Caco-2 (cell line): ENCODE measurements around the gene SHPK. TPM values are rescaled to one million over a fixed set of nuclear protein-coding genes. Genes with fewer than 3 reads are reported as not detected.
A peak's percentile ranks its signal among the peaks of the same experiment; 100 is the strongest.

ENCODE experiments used
- BruUV-seq: library from RNA; stranded (reverse); fragments of 400-500 nt; replicated peaks from 2 replicates; lab custom pipeline; 2021; lab: Mats Ljungman, UMichigan
- CTCF ChIA-PET: fragments of 300-600 bp; sonication (Branson Sonifier 250); formaldehyde crosslinking; loops from one replicate; lab custom pipeline; 2022; ENCODE audit warnings: antibody characterized with exemption; lab: Charles Lee
- POLR2A ChIA-PET: fragments of 300-600 bp; sonication (Branson Sonifier 250); formaldehyde crosslinking; loops from one replicate; lab custom pipeline; 2022; ENCODE audit warnings: antibody characterized with exemption; lab: Charles Lee
- DNase-seq, 2 experiments: peaks; one replicate each; pipeline versions ENCODE4 v3.0.0 to v3.0.0-alpha.2; 2020 to 2022
- H3K27me3 ChIP-seq: replicated peaks from 2 replicates; pipeline ENCODE4 v1.6.0; 2011; ENCODE audit warnings: low read length; ENCODE audit not compliant: control insufficient read depth, insufficient read depth
- H3K36me3 ChIP-seq: 2 replicates; pipeline ENCODE4 v1.5.1; 2011; ENCODE audit warnings: low read length; ENCODE audit not compliant: control insufficient read depth, insufficient read depth
- H3K4me1 ChIP-seq: fragments of 250-450 bp; sonication (Bioruptor Pico); 2 replicates; pipeline ENCODE4 v1.5.1; 2020; ENCODE audit warnings: mild to moderate bottlenecking
- H3K4me3 ChIP-seq: 2 replicates; pipeline ENCODE4 v1.5.1; 2011; ENCODE audit warnings: low read depth, mild to moderate bottlenecking, control low read depth, low read length
- H3K9me3 ChIP-seq: fragments of 250-450 bp; sonication (Bioruptor Pico); 2 replicates; pipeline ENCODE4 v1.5.1; 2020; ENCODE audit warnings: mild to moderate bottlenecking, moderate library complexity
- H3K27ac Mint-ChIP-seq: one replicate; pipeline ENCODE4 v1.8.0; 2022; ENCODE audit warnings: mixed read lengths; ENCODE audit not compliant: unreplicated experiment
- H3K27me3 Mint-ChIP-seq: one replicate; pipeline ENCODE4 v1.8.0; 2022; ENCODE audit warnings: mixed read lengths; ENCODE audit not compliant: insufficient read depth, unreplicated experiment
- H3K36me3 Mint-ChIP-seq: one replicate; pipeline ENCODE4 v1.8.0; 2022; ENCODE audit warnings: mild to moderate bottlenecking, mixed read lengths; ENCODE audit not compliant: insufficient read depth, unreplicated experiment
- H3K4me1 Mint-ChIP-seq: one replicate; pipeline ENCODE4 v1.8.0; 2022; ENCODE audit warnings: low read depth, mixed read lengths; ENCODE audit not compliant: unreplicated experiment
- H3K4me3 Mint-ChIP-seq: one replicate; pipeline ENCODE4 v1.8.0; 2022; ENCODE audit warnings: mild to moderate bottlenecking, moderate library complexity, mixed read lengths; ENCODE audit not compliant: unreplicated experiment
- H3K9me3 Mint-ChIP-seq: one replicate; pipeline ENCODE4 v1.8.0; 2022; ENCODE audit warnings: mixed read lengths; ENCODE audit not compliant: unreplicated experiment
- intact Hi-C: fragments of 100-400 bp; cut with micrococcal nuclease; formaldehyde crosslinking; loops from one replicate; pipeline ENCODE4 v1.10.0; 2022; ENCODE audit not compliant: unreplicated experiment
- total RNA-seq: library from RNA; stranded (reverse); gene quantifications from 2 replicates; pipeline ENCODE4 v1.2.3, GENCODE V29; 2022
- TF ChIP-seq, protein P1 (sequence below), 2 experiments: fragments of 200-600 bp in 1 of 2; IDR thresholded peaks; 1 replicate in 1 of 2; 2 replicates in 1 of 2; pipeline versions ENCODE4 v1.5.1 to v1.8.0; 2011 to 2022; ENCODE audit warnings: antibody characterized with exemption in 1 of 2, control low read depth in 1 of 2, inconsistent platforms in 1 of 2, low read depth in 1 of 2, low read length in 1 of 2, mild to moderate bottlenecking in 1 of 2, moderate library complexity in 1 of 2; ENCODE audit not compliant: insufficient read depth in 1 of 2, severe bottlenecking in 1 of 2, unreplicated experiment in 1 of 2

SHPK gene
- total RNA-seq, 1 experiment from 2014 or later: 17.7 TPM

DNA sequence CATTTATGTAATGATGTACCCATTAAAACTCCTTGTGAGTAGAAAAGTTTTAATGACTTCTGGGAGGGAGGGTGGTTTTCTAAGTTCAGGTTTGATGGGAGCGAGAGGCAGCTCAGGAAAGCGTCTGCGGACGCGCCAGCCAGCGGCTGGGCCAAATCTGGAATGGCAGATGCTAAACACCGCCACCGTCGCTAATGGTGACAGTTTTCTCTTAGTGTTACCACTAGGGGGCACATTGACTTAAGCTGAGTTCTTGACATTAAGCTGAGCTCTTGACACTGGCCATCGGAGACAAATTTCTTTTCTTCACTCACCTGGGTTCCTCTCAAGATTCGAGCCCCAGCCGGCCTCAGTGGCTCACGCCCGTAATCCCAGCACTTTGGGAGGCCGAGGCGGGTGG lies 33.6 kb downstream of the SHPK start:
- Histone ChIP-seq H3K4me3 (no peak overlapping the region), H3K9me3 (no peaks in the 10 kb centered on the region), H3K27me3 (no peaks in the 10 kb centered on the region), H3K36me3 (no peaks in the 10 kb centered on the region), H3K4me1 (no peaks in the 10 kb centered on the region)
- H3K36me3 Mint-ChIP-seq: no peaks in the 10 kb centered on the region
- no peaks in the 10 kb centered on the region for H3K4me1 Mint-ChIP-seq
- BruUV-seq: no TSS peak
- DNase-seq: peak in 1 of 2 experiments; percentile 20
- H3K9me3 Mint-ChIP-seq: no peaks in the 10 kb centered on the region
- ChIA-PET POLR2A (no interaction called here), CTCF (interaction anchor here (1.2 to 1.6 kb wide), 3 partner anchors 34 to 72 kb away, joined by 3 to 9 read pairs (median 6); partner anchors contain the start of genes CTNS and SHPK)
- no peaks in the 10 kb centered on the region for H3K27me3 Mint-ChIP-seq
- H3K4me3 Mint-ChIP-seq: no peak overlapping the region
- no peak overlapping the region for H3K27ac Mint-ChIP-seq
- intact Hi-C loops: no loop called here
- TF ChIP-seq, protein P1, sequence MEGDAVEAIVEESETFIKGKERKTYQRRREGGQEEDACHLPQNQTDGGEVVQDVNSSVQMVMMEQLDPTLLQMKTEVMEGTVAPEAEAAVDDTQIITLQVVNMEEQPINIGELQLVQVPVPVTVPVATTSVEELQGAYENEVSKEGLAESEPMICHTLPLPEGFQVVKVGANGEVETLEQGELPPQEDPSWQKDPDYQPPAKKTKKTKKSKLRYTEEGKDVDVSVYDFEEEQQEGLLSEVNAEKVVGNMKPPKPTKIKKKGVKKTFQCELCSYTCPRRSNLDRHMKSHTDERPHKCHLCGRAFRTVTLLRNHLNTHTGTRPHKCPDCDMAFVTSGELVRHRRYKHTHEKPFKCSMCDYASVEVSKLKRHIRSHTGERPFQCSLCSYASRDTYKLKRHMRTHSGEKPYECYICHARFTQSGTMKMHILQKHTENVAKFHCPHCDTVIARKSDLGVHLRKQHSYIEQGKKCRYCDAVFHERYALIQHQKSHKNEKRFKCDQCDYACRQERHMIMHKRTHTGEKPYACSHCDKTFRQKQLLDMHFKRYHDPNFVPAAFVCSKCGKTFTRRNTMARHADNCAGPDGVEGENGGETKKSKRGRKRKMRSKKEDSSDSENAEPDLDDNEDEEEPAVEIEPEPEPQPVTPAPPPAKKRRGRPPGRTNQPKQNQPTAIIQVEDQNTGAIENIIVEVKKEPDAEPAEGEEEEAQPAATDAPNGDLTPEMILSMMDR (IDR thresholded peaks at IDR 0.05; ENCODE audit: insufficient read depth in 1 of 2, low read depth in 1 of 2, low read length in 1 of 2, severe bottlenecking in 1 of 2, unreplicated experiment in 1 of 2): peak in 1 of 2 experiments; percentile 23

DNA sequence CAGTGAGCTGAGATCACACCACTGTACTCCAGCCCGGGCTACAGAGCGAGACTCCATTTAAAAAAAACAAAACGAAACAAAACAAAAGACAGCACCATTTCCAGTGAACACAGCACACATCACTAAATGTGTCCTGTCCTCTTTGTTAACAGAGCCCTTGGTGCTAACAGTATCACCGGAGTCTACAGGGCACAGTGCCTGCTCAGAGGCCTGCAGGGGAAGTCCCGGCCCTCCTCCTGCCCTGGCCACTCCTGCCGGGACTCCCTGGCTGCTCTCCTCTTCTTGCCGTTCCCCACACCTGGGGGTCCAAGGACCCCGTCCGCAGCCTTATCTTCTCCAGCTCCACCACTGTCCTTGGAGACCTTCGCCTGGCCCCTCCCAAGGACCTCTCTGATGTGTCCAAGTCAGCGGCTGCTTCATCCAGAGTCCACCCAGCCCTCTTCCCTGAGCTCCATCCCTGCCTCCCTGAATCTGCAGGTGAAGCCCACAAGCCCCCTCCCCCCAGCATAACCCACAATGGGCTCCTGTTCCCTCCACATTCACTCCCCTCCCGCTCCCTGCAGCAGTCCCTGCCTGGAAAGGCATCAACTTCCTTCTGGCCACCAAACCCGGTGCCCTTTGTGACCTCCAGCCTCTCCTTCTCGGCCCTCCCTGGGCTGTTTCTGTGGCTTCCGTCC lies 35.4 kb downstream of the SHPK start:
- H3K36me3 ChIP-seq: no peaks in the 10 kb centered on the region
- no peak for DNase-seq
- H3K36me3 Mint-ChIP-seq: no peaks in the 10 kb centered on the region
- no TSS peak for BruUV-seq
- H3K4me1 Mint-ChIP-seq: no peaks in the 10 kb centered on the region
- H3K27me3 ChIP-seq: no peaks in the 10 kb centered on the region
- H3K9me3 Mint-ChIP-seq: no peaks in the 10 kb centered on the region
- no peaks in the 10 kb centered on the region for H3K27me3 Mint-ChIP-seq
- no peak overlapping the region for H3K4me3 Mint-ChIP-seq
- TF ChIP-seq, protein P1 (IDR thresholded peaks at IDR 0.05; ENCODE audit: insufficient read depth in 1 of 2, low read depth in 1 of 2, low read length in 1 of 2, severe bottlenecking in 1 of 2, unreplicated experiment in 1 of 2): no peak
- CTCF ChIA-PET: no interaction called here
- no peak overlapping the region for H3K4me3 ChIP-seq
- H3K4me1 ChIP-seq: no peaks in the 10 kb centered on the region
- H3K9me3 ChIP-seq: no peaks in the 10 kb centered on the region
- intact Hi-C loops: no loop called here
- H3K27ac Mint-ChIP-seq: no peak overlapping the region
- POLR2A ChIA-PET: no interaction called here

DNA sequence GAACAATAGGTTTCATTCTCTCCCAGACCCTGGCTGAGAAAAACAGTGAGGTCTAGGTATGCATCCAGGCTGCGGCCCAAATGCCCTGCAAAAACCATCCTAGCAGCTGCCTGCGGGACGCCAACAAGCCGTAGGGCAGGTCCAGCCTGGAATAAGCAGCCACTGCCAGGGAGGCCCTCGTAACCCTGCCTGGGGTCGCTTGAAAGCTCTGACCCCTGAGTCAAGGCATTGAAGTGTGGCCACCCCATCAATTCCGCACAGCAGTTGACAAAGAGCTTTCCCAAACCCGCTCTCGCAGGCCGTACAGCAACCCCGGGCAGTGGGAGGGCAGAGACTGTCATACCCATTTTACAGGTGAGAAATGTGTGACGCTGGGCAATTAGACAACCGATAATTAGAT lies 38.0 kb downstream of the SHPK start:
- CTCF ChIA-PET: no interaction called here
- no peak for DNase-seq
- Mint-ChIP-seq H3K27me3 (no peaks in the 10 kb centered on the region), H3K27ac (no peak overlapping the region), H3K4me1 (no peaks in the 10 kb centered on the region), H3K9me3 (no peaks in the 10 kb centered on the region), H3K4me3 (no peak overlapping the region), H3K36me3 (no peaks in the 10 kb centered on the region)
- TF ChIP-seq, protein P1 (IDR thresholded peaks at IDR 0.05; ENCODE audit: insufficient read depth in 1 of 2, low read depth in 1 of 2, low read length in 1 of 2, severe bottlenecking in 1 of 2, unreplicated experiment in 1 of 2): no peak
- H3K9me3 ChIP-seq: no peaks in the 10 kb centered on the region
- BruUV-seq: no TSS peak
- no peaks in the 10 kb centered on the region for H3K27me3 ChIP-seq
- no peaks in the 10 kb centered on the region for H3K36me3 ChIP-seq
- no peaks in the 10 kb centered on the region for H3K4me1 ChIP-seq
- no peak overlapping the region for H3K4me3 ChIP-seq
- POLR2A ChIA-PET: no interaction called here
- intact Hi-C loops: no loop called here
